ENCODE data around the gene SELENOI.

The SELENOI gene

DNA sequence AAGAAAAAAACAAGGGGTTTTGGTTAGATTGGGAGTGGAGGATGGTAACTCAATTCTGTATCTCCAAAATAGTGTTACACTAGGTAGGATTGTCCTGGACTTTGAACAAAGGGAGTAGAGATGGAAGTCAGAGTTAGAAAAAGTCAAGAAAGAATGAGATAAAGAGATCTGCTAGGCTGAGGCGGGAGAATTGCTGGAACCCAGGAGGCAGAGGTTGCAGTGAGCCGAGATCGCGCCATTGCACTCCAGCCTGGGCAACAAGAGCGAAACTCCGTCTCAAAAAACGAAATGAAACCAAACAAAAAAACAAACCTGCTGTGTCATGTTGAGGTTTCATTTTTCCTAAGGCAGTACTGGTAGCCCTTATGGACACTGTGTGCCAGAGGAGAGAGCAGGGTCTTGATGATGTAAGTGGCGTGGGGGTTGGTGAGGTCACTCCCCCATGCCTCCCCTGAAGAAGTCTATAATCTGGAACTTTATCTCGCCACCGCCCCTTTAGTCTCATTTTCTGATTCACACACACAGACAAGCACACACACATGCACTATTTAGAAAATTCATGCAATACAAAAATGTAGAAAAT lies 66.2 kb downstream of the SELENOI start:
- TF ChIP-seq, protein P1, sequence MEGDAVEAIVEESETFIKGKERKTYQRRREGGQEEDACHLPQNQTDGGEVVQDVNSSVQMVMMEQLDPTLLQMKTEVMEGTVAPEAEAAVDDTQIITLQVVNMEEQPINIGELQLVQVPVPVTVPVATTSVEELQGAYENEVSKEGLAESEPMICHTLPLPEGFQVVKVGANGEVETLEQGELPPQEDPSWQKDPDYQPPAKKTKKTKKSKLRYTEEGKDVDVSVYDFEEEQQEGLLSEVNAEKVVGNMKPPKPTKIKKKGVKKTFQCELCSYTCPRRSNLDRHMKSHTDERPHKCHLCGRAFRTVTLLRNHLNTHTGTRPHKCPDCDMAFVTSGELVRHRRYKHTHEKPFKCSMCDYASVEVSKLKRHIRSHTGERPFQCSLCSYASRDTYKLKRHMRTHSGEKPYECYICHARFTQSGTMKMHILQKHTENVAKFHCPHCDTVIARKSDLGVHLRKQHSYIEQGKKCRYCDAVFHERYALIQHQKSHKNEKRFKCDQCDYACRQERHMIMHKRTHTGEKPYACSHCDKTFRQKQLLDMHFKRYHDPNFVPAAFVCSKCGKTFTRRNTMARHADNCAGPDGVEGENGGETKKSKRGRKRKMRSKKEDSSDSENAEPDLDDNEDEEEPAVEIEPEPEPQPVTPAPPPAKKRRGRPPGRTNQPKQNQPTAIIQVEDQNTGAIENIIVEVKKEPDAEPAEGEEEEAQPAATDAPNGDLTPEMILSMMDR (conservative IDR thresholded peaks at IDR 0.05) = no peak

GRCh38 chr2:26414311-26414710 lies 68.4 kb downstream of the SELENOI start:
- H3K27ac ChIP-seq = no peak overlapping the region
- TF ChIP-seq, protein P1 (conservative IDR thresholded peaks at IDR 0.05) = no peak

More for the DNA sequence above, 66.2 kb downstream of the SELENOI start:
- no peak overlapping the region for H3K27ac ChIP-seq

DNA sequence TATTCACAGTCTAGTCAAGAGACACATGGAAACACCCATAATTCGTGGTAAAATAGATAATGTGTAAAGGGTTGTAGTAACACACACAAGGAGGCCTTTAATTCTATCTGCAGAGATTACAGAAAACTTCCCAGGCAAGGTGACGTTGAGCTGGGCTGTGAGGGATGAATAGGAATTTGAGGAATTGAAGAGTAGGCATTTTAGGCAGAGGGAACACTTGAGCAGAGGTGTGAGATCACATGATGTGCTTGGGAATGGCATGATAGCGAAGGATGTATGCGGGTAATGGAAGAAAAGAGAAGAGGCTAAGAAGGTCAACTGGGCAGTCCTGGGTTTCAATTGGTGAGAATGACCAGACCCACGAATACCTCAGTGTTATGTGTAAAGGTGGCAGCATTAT lies 76.0 kb downstream of the SELENOI start:
- no peak overlapping the region for H3K27ac ChIP-seq
- TF ChIP-seq, protein P1 (conservative IDR thresholded peaks at IDR 0.05) = no peak

- TF ChIP-seq, protein P1 (conservative IDR thresholded peaks at IDR 0.05) = no peak
- no peak overlapping the region for H3K27ac ChIP-seq
These were observed 77.1 kb downstream of the SELENOI start for GRCh38 chr2:26422947-26423629.

- TF ChIP-seq, protein P1 (conservative IDR thresholded peaks at IDR 0.05) = no peak
- H3K27ac ChIP-seq = no peak overlapping the region
These were observed 77.8 kb downstream of the SELENOI start for GRCh38 chr2:26423750-26424149.

DNA sequence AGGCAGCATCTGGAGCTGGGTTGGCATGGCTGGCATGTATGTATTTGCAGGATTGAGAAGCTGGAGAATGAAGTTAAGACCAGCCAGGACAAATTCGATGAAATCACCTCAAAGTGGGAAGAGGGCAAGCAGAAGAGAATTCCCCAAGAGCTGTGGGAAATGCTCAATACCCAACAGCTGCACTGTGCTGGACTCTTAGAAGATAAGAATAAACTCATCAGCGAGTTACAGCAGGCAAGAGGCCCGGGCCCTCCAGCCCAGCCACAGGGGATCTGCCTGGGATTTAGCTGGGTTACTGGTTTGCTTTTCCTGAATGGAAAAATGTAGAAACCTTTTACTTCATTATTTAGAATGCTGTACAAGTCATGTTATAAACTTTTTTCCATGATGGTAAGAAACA lies 78.3 kb downstream of the SELENOI start:
- TF ChIP-seq, protein P1 (conservative IDR thresholded peaks at IDR 0.05) = no peak
- no peak overlapping the region for H3K27ac ChIP-seq

DNA sequence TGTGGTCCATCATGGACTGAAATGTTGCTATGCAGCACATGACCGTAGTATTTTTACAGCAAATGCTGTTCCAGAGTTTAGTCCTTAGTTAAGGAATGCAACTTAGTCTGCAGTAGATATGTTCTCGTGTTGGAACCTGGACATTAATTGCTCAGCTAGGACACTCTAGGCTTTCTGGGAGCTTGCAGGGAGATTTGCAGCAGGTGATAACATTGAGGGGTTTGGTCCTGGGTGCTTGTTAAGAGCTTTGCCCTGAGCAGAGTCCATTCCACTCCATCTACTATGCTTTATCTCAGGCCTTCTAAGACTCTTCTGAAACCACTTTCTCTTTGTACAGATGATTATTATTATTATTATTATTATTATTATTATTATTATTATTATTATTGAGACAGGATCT lies 82.9 kb downstream of the SELENOI start:
- no peak overlapping the region for H3K27ac ChIP-seq
- TF ChIP-seq, protein P1 (conservative IDR thresholded peaks at IDR 0.05) = no peak

Data from VCaP (cell line).